ENCODE data around the gene AVL9.

AVL9 gene

DNA sequence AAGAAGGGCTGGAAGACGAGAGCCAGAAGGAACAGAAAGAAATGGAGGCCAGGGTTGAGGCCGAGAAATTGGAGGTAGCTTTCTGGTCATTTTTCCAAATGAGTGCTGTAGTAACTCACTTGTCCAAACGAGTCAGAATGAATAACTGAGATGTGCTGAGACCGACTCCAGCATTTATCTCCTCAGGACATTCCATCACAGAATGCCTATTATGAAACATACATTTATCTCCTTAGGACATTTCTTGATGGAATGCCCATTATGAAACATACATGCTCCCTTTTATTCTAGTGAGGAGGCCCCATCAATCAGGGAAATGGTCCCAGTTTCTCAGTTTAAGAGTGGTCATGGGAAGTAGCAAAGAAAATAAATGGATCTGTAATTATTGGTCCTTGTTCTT, 16.5 kb downstream of the AVL9 start:
- TF ChIP-seq ZNF274 (IDR thresholded peaks at IDR 0.05; ENCODE audit: low read depth, low read length), result no peak
- H3K4me3 ChIP-seq (ENCODE audit: low read length), result no peak overlapping the region

DNA sequence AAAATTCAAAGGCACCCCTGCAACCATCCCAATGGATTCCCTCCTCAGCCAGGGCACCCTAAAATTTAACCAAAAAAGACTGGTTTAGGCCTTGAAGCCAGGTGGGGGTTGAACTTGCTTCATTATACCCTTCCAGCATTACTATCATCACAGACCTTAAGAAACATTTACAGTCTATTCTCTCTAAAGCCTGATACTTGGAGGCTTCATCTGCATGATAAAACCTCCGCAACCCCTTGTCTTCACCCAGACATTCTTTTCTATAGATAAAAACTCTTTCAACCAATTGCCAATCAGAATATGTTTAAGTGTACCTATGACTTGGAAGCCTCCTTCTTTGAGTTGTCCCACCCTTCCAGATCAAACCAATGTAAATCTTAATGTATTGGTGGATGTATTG, 17.9 kb downstream of the AVL9 start:
- TF ChIP-seq ZNF274 (IDR thresholded peaks at IDR 0.05; ENCODE audit: low read depth, low read length), result no peak
- H3K4me3 ChIP-seq (ENCODE audit: low read length), result no peak overlapping the region

DNA sequence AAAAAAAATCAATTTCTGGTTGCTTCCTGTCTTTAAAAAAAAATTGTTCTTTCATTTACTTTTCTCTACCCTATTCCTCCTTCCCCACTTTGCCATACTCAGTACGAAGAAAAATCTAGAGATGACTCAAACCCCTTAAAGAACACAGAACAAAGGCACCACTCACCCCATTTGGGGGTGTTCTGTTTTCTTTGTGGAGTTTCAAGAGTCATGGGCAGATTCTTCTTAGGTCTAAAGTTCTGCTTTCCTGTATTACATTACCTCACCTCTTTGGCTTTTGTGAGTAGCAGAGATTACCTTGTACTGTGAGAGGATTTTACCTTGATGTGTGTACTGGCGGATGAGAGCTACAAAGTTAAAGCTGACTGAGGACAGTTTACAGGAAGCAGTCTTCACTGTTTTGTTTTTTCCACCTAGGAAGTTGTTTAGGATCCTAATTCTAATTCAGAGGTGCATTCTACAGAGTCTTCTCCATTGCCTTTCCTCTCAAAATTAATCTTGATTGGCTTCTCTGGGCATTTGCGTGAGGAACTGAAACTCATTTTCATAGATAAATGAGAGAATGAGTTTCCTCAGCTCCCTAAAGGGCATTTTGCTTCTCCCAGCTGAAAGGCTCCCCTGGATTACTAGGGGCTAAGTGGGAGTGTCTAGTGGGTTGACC, 20.7 kb downstream of the AVL9 start:
- H3K4me3 ChIP-seq (ENCODE audit: low read length), result no peak overlapping the region
- no peak for TF ChIP-seq ZNF274 (IDR thresholded peaks at IDR 0.05; ENCODE audit: low read depth, low read length)

DNA sequence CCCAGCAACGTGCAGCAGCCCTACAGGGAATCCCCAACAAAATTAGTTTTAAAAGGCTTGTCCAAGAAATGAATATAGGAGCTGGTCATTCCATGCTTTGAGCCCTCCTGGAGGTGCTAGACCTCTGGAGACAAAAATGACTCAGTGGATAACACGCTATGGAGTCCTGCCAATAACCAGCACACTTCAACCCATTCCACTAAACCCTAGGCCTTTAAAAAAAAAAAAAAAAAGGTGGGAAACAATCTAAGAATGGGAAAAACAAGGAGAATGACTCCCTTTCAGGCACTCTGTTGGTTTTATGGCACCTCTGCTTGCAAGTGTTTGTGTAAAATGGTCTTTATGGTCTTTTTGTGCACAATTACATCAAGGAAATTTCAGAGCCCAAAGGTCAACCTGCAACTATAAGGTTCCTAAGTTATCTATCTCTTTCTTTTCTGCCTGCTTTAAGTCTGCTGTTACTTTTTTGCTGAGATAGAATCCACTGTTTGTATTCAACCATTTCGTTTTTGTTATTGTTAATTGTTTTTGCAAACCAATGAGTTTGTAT, 21.3 kb downstream of the AVL9 start:
- TF ChIP-seq ZNF274 (IDR thresholded peaks at IDR 0.05; ENCODE audit: low read depth, low read length), result no peak

DNA sequence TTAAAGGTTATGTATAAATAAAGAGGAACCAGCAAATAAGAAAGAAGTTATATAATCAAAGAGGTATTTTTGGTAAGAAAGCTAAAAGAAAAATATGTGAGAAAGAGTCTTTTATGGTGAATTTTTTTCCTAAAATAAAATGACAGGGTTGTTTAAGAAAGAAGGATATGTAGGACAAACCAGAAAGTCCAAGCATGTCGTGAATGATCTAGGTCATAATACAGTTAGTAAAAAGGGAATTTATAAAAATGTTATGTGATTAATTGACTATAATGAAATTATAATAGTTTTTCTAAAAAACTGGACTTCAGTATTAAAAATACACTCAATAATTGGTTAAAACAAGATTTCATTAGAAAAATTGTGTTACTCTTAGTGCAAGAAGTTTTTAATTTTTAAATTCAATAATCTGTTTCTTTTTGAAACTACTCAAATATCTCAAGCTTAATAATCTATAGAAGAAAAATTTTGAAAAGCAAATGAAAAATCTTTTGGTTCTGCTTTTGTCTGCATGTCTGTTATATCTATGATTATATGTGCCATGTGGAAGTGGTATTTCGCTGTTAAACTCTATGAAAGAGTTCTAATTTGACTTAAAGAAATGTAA, 23.3 kb downstream of the AVL9 start:
- no peak for TF ChIP-seq ZNF274 (IDR thresholded peaks at IDR 0.05; ENCODE audit: low read depth, low read length)
- no peak overlapping the region for H3K4me3 ChIP-seq (ENCODE audit: low read length)

More for the DNA sequence above, 21.3 kb downstream of the AVL9 start:
- no peak overlapping the region for H3K4me3 ChIP-seq (ENCODE audit: low read length)

DNA sequence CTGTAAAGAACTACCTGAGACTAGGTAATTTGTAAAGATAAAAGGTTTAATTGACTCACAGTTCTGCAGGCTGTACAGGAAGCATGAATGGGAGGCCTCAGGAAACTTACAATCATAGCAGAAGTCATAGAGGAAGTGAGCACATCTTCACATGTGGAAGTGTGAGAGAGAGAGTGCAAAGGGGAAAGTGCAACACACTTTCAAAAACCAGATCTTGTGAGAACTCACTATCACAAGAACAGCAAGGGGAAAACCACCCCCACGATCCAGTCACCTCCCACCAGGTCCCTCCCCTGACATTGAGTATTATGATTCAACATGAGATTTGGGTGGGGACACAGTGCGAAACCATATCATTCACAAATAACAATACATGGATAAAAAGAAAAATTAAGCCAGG, 24.5 kb downstream of the AVL9 start:
- no peak overlapping the region for H3K4me3 ChIP-seq (ENCODE audit: low read length)
- no peak for TF ChIP-seq ZNF274 (IDR thresholded peaks at IDR 0.05; ENCODE audit: low read depth, low read length)

DNA sequence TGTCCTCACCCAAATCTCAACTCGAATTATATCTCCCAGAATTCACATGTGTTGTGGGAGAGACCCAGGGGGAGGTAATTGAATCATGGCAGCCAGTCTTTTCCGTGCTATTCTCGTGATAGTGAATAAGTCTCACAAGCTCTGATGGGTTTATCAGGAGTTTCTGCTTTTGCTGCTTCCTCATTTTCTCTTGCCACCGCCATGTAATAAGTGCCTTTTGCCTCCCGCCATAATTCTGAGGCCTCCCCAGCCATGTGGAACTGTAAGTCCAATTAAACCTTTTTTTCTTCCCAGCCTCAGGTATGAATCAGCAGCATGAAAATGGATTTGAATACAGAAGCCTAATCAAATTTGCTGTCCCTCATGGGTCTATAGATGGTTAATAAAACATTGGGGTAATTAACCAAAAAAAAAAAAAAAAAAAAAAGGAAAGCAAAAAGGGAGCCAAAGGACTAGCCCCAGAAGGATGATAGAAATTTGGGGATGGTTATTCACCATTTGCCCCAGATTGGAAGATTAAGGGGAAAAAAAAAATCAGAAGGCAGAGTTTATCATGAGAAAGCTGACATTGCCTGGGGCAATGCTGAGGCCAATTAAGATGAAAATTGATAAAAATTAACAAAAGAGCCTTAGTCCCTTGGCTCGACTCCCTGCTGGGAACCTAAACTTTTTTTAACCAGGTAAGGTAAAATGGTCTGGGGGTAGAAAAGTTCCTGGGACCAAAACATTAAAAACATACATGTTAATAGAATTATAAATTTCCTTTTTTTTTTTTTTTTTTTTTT, 27.6 kb downstream of the AVL9 start:
- no peak overlapping the region for H3K4me3 ChIP-seq (ENCODE audit: low read length)
- no peak for TF ChIP-seq ZNF274 (IDR thresholded peaks at IDR 0.05; ENCODE audit: low read depth, low read length)

DNA sequence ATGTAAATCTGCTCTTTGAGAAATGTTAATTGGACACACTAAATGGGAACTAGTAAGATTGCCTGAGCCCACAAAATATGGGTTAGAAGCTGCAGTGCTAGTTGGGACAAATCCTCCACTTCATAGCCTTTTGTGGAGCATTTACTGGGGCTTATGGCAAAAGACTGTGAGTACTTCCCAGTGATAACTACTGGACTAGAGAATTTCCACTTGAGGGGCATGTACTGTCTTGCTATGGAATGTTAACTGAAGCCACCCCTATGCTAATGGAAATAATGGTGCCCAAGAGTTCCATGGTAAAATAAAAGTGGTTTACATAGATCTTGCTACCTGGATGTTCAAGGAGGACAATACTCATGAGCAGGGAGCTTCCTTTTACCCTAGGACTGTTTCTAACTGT, 29.3 kb downstream of the AVL9 start:
- no peak overlapping the region for H3K4me3 ChIP-seq (ENCODE audit: low read length)
- no peak for TF ChIP-seq ZNF274 (IDR thresholded peaks at IDR 0.05; ENCODE audit: low read depth, low read length)

DNA sequence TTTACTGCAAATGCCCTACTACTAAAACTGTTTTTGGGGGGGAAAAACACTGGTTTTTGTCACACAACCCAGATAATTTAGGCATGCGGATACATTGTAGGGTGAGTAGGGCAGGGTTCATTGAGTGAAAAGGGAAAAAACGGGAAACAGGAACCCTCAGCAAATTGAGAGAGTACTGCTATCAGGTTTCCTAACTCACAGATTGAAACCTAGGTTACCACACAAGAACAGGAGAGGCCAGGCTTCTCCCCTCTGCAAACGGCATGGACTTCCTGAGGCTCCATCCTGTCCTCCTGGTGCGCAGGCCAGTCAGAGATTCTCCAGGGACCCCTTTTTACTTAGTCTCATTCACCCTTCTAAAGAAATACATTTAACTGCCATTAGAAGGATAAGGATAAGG, 30.6 kb downstream of the AVL9 start:
- no peak for TF ChIP-seq ZNF274 (IDR thresholded peaks at IDR 0.05; ENCODE audit: low read depth, low read length)
- H3K4me3 ChIP-seq (ENCODE audit: low read length), result no peak overlapping the region

DNA sequence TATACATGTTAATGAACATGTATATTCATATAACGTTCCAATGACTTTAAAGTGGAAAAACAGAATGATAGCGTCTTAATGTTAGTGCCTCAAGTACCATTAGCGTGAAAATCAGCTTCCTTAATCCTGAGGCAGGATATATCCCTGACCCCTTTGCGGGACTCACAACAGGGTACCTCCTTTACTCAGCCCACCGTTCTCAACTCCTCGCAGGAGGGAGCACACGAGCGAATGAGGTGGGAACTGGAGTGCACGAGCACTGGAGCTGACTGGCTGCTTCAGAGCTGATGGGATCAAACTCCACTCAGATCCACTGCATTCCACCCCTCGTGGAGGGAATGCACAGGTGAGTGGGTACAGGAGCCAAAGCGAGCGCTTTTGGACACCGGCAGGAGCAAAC, 36.1 kb downstream of the AVL9 start:
- TF ChIP-seq ZNF274 (IDR thresholded peaks at IDR 0.05; ENCODE audit: low read depth, low read length), result no peak
- no peak overlapping the region for H3K4me3 ChIP-seq (ENCODE audit: low read length)

DNA sequence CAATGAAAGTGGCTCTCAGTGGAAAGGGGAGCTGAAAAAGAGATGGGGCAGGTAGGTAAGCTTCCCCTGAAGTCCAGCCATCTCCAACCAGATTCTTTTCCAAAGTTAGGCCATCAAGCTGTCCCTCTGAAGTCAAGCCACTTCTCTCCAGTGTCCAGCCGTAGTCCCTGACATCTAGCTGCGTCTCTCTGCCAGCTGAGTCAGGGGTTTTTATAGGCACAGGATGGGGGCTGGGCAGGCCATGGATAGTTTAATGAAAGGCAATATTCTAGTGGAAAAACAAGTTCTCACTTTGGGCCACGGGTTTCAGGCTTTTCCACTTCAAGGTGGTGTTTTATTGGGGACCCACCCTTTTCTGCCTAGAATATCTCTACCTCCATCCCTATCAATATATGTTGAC, 36.8 kb downstream of the AVL9 start:
- no peak overlapping the region for H3K4me3 ChIP-seq (ENCODE audit: low read length)
- TF ChIP-seq ZNF274 (IDR thresholded peaks at IDR 0.05; ENCODE audit: low read depth, low read length), result no peak

DNA sequence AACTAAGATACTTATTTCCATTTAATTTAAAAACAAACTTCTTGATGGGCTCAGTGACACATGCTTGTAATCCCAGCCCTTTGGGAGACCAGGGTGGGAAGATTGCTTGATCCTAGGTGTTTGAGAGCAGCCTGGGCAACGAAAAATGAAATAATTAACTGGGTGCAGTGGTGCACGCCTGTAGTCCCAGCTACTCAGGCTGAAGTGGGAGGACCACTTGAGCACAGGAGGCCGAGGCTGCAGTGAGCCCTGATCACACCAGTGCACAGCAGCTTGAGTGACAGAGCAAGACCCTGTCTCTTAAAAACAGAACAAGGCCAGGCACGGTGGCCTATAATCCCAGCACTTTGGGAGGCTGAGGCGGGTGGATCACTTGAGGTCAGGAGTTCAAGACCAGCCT, 37.4 kb downstream of the AVL9 start:
- no peak overlapping the region for H3K4me3 ChIP-seq (ENCODE audit: low read length)

DNA sequence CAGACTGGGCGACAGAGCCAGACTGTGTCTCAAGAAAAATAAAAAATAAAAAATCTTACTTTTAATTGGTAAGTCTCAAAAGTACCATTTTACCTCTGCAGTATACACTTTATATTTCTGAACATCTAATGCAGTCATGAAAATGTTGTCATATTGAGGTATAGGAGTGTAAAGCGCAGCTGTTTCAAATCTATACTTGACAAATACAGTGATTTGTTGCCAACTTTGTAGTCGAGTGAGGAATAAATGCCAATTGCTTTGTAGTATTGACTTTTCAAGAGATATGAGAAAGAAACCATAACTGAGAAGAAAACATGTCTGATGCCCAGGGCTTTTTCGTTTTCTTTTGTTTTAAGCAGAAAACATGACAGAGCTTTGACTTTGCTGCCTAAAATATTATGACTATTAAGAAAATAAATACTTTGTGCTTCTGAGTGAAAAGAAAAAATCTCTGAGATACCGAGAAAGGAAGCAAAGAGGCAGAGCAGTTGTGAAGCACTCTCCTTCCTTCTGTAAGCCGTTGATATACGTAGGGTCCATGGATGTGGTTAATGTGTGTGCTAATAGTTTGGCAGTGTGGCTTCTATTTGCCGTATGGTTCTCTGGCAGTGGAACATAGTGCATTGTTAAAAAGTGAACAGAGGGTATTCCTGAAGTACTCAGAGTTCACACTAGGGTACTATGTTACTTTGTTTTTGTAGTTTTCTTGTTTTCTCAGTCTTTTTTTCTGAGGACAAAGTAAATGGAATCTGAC, 38.2 kb downstream of the AVL9 start:
- TF ChIP-seq ZNF274 (IDR thresholded peaks at IDR 0.05; ENCODE audit: low read depth, low read length), result no peak

More for the DNA sequence above, 37.4 kb downstream of the AVL9 start:
- TF ChIP-seq ZNF274 (IDR thresholded peaks at IDR 0.05; ENCODE audit: low read depth, low read length), result no peak

DNA sequence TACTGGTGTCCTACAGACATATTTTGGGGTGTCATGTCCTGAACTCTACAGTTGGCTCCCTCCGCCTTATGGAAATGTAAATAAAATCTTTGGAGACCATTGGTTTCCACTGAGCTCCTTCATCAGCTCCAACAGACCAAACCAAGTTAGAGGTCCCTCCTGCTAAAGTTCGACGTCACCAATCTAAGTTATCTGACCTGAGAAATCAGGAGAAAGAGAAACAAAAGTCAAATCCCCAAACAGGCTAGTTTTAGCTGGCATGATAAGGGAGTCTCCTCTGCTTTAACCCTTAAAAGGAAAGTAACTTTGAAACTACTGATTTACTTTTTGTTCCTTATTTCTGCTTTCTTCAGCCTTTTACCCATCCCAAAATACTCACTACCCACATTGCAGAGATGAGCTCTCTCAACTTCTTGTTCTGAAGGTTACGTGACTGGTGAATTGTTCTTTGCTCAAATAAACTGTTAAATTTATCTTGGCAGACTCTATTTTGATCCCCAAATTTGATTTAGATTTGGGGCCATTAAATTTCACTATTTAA, 39.9 kb downstream of the AVL9 start:
- no peak overlapping the region for H3K4me3 ChIP-seq (ENCODE audit: low read length)
- TF ChIP-seq ZNF274 (IDR thresholded peaks at IDR 0.05; ENCODE audit: low read depth, low read length), result no peak

More for the DNA sequence above, 38.2 kb downstream of the AVL9 start:
- no peak overlapping the region for H3K4me3 ChIP-seq (ENCODE audit: low read length)

Data from GM08714 (cell line).